Activated CD4-positive, alpha-beta T cell treated with anti-CD3 and anti-CD28 coated beads, Interleukin-2, Interleukin-4, amounts not matched to agents 100 ng/mL and 50 ng/mL, durations not matched to agents 16 hours and 8 hours (primary cell): Measurements from ENCODE around the gene TMEM183A.

Source experiments
- DNase-seq: peaks from one replicate; pipeline ENCODE4 v3.0.0-alpha.2; 2020; ENCODE audit warnings: low spot score

The TMEM183A gene

GRCh38 chr1:203046984-203047630, 39.9 kb downstream of the TMEM183A start:
- DNase-seq, result peak; percentile 24

DNA sequence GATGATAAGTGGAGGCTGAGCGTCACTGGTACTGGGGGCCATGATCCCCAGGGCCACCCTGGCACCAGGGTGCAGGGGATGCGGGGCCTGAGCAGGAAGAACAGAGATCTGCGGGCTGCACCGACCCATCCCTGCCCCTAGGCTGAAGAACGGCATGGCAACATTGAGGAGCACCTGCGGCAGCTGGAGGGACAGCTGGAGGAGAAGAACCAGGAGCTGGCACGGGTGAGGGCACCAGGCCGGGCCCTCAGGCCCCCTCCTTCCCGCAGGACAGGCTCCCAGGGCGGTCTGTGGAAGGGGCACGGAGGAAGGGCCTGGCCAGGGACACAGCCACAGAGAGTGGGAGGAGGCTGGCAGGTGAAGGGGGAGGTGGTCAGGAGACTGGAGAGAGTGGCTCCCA, 40.9 kb downstream of the TMEM183A start:
- DNase-seq, result no peak

- no peak for DNase-seq
Measured at GRCh38 chr1:203048555-203049051, 41.4 kb downstream of the TMEM183A start.

GRCh38 chr1:203049077-203049476, 41.9 kb downstream of the TMEM183A start:
- DNase-seq, result no peak

GRCh38 chr1:203049576-203050180, 42.5 kb downstream of the TMEM183A start:
- no peak for DNase-seq

DNA sequence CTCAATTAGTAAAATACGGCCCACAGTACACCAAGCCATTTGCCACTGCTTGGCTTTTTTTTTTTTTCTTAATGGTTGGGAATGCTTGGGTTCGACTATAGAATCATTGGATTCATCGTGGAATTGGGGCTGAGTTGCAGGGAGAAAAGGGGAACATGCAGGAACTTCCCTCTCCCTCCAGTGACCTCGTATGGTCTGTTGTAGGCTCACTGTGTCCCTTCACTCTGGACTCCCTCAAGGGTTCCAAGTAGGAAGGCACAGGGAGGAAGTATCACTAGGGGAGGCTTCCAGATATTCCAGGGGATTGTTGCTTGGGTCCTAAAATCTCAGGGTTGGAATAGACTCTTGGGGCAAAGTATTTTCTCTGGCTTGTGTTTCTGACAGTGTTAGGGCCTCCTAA, 43.7 kb downstream of the TMEM183A start:
- DNase-seq, result no peak

- DNase-seq, result no peak
Measured at GRCh38 chr1:203051841-203052324, 44.7 kb downstream of the TMEM183A start.

DNA sequence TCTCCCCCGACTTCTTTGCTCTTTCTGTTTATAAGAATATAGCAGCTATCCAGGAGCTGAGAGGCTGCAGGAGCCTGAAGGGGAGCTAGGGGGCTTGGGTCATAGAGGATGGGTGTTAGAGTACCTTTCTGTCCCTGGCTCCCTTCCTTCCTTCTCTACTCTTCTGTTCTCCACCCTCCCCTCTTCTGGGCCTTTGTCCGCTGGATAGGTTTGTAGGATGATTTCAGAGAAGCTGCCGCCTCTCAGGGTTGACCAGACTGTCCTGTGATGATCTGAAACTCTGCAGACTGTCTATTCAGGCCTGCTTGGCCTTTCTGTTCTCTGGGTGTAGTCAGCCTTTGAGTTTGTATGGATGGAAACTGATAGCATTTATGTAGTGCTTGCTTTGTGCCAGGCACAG, 45.4 kb downstream of the TMEM183A start:
- DNase-seq, result no peak

- DNase-seq, result no peak
Measured at GRCh38 chr1:203054184-203054583, 47.0 kb downstream of the TMEM183A start.

DNA sequence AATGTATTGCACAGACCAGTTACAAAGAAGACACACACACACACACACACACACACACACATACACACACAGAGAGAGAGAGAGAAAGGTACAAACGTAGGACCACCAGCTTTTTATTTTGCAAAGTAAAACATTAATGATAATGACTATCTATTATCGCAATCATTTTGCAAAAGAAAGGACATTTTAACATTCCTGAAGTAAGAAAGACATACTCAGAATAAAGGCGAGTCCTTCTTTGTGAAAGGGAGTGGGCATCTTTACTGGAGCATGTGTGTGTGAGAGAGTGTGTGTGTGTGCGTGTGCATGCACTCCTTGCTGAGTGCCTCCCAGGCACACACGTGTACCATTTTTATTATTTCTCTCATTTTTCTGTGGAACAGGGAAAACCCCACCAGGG, 47.5 kb downstream of the TMEM183A start:
- DNase-seq, result no peak

- DNase-seq, result no peak
Measured at GRCh38 chr1:203055161-203055799, 48.1 kb downstream of the TMEM183A start.

- DNase-seq, result no peak
Measured at GRCh38 chr1:203056012-203056411, 48.8 kb downstream of the TMEM183A start.

DNA sequence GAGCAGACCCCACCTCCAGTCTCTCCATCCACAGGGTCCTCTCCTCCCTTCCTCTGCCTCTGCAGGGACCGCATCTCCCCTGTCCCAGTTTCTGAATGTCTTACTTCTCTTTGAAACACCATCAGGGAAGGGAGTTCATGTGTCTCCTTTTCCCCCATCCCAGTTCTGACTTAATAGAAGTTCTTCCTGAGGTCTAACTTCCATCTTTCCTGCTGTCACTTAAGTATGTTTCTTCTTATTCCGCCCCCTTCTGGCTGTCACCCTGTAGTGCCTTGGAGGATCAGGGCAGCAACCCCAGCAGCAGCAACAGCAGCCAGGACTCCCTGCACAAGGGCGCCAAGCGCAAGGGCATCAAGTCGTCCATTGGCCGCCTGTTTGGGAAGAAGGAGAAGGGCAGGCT, 49.3 kb downstream of the TMEM183A start:
- DNase-seq, result no peak

GRCh38 chr1:203057911-203058675, 50.9 kb downstream of the TMEM183A start:
- no peak for DNase-seq

- DNase-seq, result no peak
Measured at GRCh38 chr1:203058676-203058935, 51.4 kb downstream of the TMEM183A start.

GRCh38 chr1:203059485-203059884, 52.3 kb downstream of the TMEM183A start:
- no peak for DNase-seq

GRCh38 chr1:203060115-203060514, 52.9 kb downstream of the TMEM183A start:
- no peak for DNase-seq

GRCh38 chr1:203063287-203063686, 56.1 kb downstream of the TMEM183A start:
- no peak for DNase-seq

GRCh38 chr1:203065191-203065590, 58.0 kb downstream of the TMEM183A start:
- DNase-seq, result no peak

GRCh38 chr1:203065986-203066385, 58.8 kb downstream of the TMEM183A start:
- no peak for DNase-seq

GRCh38 chr1:203066965-203067364, 59.8 kb downstream of the TMEM183A start:
- DNase-seq, result no peak

GRCh38 chr1:203069030-203069747, 62.0 kb downstream of the TMEM183A start:
- no peak for DNase-seq
